ENCODE measurements around the gene CALML5.

The CALML5 gene, protein sequence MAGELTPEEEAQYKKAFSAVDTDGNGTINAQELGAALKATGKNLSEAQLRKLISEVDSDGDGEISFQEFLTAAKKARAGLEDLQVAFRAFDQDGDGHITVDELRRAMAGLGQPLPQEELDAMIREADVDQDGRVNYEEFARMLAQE

DNA sequence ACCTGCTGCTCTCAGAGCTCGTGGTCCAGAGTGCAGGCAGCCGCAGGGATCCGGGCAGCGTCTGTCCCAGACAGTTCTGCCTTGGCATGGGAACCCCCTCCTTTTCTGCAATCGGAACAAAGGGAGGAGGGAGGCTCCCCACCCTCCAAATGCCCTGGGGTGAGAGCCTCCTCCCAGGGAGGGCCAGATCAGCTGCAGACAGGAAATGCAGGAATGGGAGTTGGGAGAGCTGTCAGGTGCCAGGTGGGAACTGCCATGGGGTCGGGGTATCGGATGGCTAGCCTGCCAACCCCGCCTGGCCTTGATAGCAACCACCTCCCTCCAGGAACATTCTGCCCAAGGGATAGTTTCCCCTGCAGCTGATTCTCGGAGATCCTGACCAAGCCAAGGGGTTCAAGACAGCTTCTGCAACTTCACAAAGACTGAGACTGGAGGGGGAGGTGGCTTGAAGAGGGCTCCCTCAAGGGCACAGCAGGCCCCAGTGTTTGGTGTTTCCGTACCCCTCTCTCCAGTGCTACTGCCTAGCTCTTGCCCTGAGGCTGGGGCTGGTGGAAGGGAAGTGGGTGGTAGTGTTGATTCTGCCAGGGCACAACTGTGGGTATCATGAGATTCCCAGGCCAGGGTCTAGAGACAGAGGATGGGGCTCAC is at the start of gene CALML5:
TSS of gene CALML5 (minus strand) at position 78 of the 648 bp plus-strand sequence. CDS start 132 bp downstream, outside the sequence.
- no peaks in the 10 kb centered on the region for H3F3A ChIP-seq (ENCODE audit: control insufficient read depth, insufficient read depth)
- no peaks in the 10 kb centered on the region for H3K4me1 ChIP-seq (ENCODE audit: control insufficient read depth, low read length)
- H3K9me3 ChIP-seq (ENCODE audit: control insufficient read depth, insufficient read depth, low read length), result no peaks in the 10 kb centered on the region
- H3K36me3 ChIP-seq (ENCODE audit: control insufficient read depth, low read length), result no peaks in the 10 kb centered on the region
- H3K9me2 ChIP-seq (replicated peaks; ENCODE audit: control insufficient read depth, low read length), result no peaks in the 10 kb centered on the region
- no peak within 1 kb of the TSS for H3K4me3 ChIP-seq (ENCODE audit: low read length)
- no peak within 1 kb of the TSS for H3K4me2 ChIP-seq (ENCODE audit: low read length)
- H3K27me3 ChIP-seq (ENCODE audit: control insufficient read depth, low read length), result peaks cover 27% of the 10 kb centered on the region
- TF ChIP-seq EZH2phosphoT487 (IDR thresholded peaks at IDR 0.05; ENCODE audit: borderline replicate concordance, low read length), result no peak
- TF ChIP-seq, protein P1, sequence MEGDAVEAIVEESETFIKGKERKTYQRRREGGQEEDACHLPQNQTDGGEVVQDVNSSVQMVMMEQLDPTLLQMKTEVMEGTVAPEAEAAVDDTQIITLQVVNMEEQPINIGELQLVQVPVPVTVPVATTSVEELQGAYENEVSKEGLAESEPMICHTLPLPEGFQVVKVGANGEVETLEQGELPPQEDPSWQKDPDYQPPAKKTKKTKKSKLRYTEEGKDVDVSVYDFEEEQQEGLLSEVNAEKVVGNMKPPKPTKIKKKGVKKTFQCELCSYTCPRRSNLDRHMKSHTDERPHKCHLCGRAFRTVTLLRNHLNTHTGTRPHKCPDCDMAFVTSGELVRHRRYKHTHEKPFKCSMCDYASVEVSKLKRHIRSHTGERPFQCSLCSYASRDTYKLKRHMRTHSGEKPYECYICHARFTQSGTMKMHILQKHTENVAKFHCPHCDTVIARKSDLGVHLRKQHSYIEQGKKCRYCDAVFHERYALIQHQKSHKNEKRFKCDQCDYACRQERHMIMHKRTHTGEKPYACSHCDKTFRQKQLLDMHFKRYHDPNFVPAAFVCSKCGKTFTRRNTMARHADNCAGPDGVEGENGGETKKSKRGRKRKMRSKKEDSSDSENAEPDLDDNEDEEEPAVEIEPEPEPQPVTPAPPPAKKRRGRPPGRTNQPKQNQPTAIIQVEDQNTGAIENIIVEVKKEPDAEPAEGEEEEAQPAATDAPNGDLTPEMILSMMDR (IDR thresholded peaks at IDR 0.05; ENCODE audit: low read depth, low read length, poor library complexity, severe bottlenecking), result no peak
- H3K27ac ChIP-seq (ENCODE audit: low read depth, low read length), result no peak within 1 kb of the TSS
- H3K79me2 ChIP-seq (ENCODE audit: control insufficient read depth, low read length), result no peaks in the 10 kb centered on the region
- no peaks in the 10 kb centered on the region for H4K20me1 ChIP-seq (ENCODE audit: control insufficient read depth, insufficient read depth, low read depth, low read length)

DNA sequence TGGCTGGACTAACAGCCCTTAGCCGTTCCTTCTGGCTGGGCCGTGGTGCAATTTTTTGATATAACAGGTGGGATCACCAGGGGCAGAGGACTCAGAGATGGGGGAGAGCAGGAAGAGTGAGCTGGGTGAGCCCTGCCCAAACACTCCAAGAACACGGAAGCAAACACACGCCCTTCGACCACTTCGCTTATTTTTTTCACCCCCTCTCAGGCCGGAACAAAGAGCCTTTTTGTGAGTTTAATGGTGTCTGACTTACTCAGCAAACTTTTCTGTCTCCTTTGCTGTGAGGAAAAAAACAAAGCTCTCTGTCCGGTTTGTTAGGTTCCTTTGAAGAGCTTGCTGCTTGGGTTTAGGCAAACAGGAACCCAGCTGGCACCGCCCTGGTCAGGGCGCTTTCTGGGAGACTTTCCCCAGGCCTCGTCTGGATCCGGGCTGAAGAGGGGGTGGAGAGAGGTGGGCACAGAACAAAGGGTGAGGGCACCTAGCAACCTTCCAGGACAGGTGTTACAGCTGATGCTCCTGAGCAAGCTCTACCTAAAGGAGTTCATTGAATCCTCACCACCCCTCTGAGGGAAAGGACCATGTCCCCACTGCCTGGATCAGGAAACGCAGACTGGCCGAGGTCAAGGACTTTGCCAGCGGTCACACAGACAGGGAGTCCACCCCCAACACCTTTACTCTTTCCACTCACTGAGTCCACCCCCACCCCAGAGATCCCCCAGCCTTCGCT is 48.7 kb upstream of the CALML5 start:
- H3K4me1 ChIP-seq (ENCODE audit: control insufficient read depth, low read length), result no peaks in the 10 kb centered on the region
- H3K27me3 ChIP-seq (ENCODE audit: control insufficient read depth, low read length), result peaks cover 5% of the 10 kb centered on the region; the same call in 1 of the 2 replicates
- H3K9me3 ChIP-seq (ENCODE audit: control insufficient read depth, insufficient read depth, low read length), result no peaks in the 10 kb centered on the region
- no peaks in the 10 kb centered on the region for H4K20me1 ChIP-seq (ENCODE audit: control insufficient read depth, insufficient read depth, low read depth, low read length)
- H3F3A ChIP-seq (ENCODE audit: control insufficient read depth, insufficient read depth), result no peaks in the 10 kb centered on the region
- H3K79me2 ChIP-seq (ENCODE audit: control insufficient read depth, low read length), result no peaks in the 10 kb centered on the region
- H3K27ac ChIP-seq (ENCODE audit: low read depth, low read length), result no peak overlapping the region
- H3K36me3 ChIP-seq (ENCODE audit: control insufficient read depth, low read length), result no peaks in the 10 kb centered on the region
- TF ChIP-seq, protein P1 (IDR thresholded peaks at IDR 0.05; ENCODE audit: low read depth, low read length, poor library complexity, severe bottlenecking), result no peak
- no peak for TF ChIP-seq EZH2phosphoT487 (IDR thresholded peaks at IDR 0.05; ENCODE audit: borderline replicate concordance, low read length)
- no peak overlapping the region for H3K4me2 ChIP-seq (ENCODE audit: low read length)
- no peaks in the 10 kb centered on the region for H3K9me2 ChIP-seq (replicated peaks; ENCODE audit: control insufficient read depth, low read length)
- H3K4me3 ChIP-seq (ENCODE audit: low read length), result no peak overlapping the region

DNA sequence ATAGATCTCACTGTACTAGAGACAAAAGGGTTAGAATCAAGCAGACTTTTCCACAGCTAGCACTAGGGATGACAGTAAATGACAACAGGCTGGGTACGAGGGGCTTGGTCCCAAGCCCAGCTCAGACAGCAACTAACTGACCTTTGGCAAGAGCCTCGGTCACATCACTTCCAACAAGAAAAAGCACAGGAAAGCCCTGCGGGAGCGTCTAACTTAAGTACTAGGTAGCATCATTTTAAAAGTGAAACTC is 48.2 kb upstream of the CALML5 start:
- H3K36me3 ChIP-seq (ENCODE audit: control insufficient read depth, low read length), result no peaks in the 10 kb centered on the region
- no peaks in the 10 kb centered on the region for H3K9me2 ChIP-seq (replicated peaks; ENCODE audit: control insufficient read depth, low read length)
- no peaks in the 10 kb centered on the region for H3F3A ChIP-seq (ENCODE audit: control insufficient read depth, insufficient read depth)
- H3K4me1 ChIP-seq (ENCODE audit: control insufficient read depth, low read length), result no peaks in the 10 kb centered on the region
- no peaks in the 10 kb centered on the region for H3K79me2 ChIP-seq (ENCODE audit: control insufficient read depth, low read length)
- TF ChIP-seq, protein P1 (IDR thresholded peaks at IDR 0.05; ENCODE audit: low read depth, low read length, poor library complexity, severe bottlenecking), result no peak
- no peak for TF ChIP-seq EZH2phosphoT487 (IDR thresholded peaks at IDR 0.05; ENCODE audit: borderline replicate concordance, low read length)
- 0 out of 2 replicates have a peak, but pooled peaks cover 1% of the 10 kb centered on the region for H3K9me3 ChIP-seq (ENCODE audit: control insufficient read depth, insufficient read depth, low read length)
- H4K20me1 ChIP-seq (ENCODE audit: control insufficient read depth, insufficient read depth, low read depth, low read length), result no peaks in the 10 kb centered on the region
- no peak overlapping the region for H3K27ac ChIP-seq (ENCODE audit: low read depth, low read length)
- H3K4me2 ChIP-seq (ENCODE audit: low read length), result no peak overlapping the region
- peaks cover 5% of the 10 kb centered on the region; the same call in 1 of the 2 replicates for H3K27me3 ChIP-seq (ENCODE audit: control insufficient read depth, low read length)
- no peak overlapping the region for H3K4me3 ChIP-seq (ENCODE audit: low read length)
